NCI-H2081 (cell line): ENCODE measurements around the gene STAC3.
"Not testable (repeated sequence)": the region's sequence is repeated elsewhere in the genome, so short reads cannot be mapped to it uniquely, and the experiment has no call there.

Experiments used
- DNase-seq, 2 experiments: peaks; one replicate each; lab custom pipeline; 2025; lab: John Stamatoyannopoulos, UW

The STAC3 gene

DNA sequence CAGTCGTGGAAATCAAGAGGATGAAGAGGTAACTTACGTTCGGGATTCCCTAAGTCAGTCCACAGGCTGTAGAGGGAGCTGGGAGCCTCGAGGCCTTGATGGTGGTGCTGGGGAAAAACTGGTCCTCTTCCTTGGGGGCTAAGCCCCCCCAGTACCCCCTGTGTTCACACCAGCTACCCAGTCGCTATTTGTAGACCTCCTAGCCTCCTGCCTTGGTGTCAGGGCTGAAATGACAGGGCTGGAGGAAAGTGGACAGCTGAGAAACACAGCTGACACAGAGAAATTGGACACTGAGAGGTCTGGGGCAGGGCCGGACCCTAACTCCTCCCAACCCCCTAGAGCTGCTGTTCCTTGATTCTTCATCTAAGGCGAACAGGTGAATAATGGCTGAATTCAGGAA is at the start of gene STAC3:
Gene STAC3, minus strand, starts transcription at position 232 of the 400 bp plus-strand sequence. CDS start 1,551 bp downstream, outside the sequence.
- no peak for DNase-seq

DNA sequence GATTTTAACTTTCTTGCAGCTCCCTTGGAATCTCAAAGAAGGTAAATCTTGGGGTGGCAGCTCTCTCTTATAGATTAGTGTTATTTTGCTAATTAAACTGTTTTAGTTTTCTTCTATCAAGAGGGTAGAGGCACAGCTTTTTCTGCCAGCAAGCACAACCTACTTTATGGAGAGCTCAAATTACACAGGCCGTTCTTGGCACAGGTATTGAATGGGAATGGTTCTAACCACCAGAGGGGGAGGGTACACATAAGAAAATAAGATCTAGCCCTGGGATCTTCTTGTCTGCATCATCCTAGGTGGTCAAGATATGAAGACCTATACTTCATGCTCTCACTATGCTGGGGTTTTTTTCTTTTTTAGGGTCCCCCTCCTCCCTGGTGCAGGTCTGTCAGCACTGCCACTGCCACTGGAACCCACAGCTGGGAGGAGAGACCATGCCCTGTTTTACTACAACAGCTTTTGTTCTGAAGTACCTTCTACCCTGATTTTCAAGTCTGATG is 48.6 kb upstream of the STAC3 start:
- DNase-seq = peak in 1 of 2 experiments; percentile 10

DNA sequence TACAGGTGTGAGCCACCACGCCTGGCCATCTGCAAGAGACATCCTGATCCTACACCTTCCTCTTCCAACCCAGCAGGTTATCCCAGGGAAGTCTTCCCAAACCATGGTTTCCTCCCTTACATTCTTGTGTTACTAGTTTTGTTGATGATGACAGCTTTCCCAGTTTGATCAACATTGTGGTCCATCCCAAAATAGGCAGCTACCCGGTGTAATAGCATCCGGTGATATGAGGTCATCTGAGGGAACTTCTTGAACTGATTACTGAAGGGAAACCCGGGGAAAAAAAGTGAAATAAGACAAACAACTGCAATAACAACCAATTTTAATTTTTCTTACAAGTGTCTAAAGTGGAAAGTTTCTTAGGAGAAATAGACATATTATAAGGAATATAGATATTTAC is 45.3 kb upstream of the STAC3 start:
- DNase-seq = no peak

DNA sequence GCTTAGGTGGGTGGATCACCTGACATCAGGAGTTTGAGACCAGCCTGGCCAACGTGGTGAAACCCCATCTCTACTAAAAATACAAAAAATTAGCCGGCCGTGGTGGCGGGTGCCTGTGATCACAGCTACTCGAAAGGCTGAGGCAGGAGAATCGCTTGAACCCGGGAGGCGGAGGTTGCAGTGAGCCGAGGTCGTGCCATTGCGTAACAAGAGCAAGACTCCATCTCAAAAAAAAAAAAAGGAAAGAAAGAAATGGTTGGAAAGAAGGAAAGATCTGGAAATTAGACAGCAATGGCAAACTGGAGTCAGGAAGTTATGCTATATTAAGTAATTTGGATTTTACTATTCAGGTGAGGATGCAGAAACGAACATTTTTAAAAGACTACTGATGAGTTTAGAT is 31.1 kb upstream of the STAC3 start:
- DNase-seq = not testable (repeated sequence)

DNA sequence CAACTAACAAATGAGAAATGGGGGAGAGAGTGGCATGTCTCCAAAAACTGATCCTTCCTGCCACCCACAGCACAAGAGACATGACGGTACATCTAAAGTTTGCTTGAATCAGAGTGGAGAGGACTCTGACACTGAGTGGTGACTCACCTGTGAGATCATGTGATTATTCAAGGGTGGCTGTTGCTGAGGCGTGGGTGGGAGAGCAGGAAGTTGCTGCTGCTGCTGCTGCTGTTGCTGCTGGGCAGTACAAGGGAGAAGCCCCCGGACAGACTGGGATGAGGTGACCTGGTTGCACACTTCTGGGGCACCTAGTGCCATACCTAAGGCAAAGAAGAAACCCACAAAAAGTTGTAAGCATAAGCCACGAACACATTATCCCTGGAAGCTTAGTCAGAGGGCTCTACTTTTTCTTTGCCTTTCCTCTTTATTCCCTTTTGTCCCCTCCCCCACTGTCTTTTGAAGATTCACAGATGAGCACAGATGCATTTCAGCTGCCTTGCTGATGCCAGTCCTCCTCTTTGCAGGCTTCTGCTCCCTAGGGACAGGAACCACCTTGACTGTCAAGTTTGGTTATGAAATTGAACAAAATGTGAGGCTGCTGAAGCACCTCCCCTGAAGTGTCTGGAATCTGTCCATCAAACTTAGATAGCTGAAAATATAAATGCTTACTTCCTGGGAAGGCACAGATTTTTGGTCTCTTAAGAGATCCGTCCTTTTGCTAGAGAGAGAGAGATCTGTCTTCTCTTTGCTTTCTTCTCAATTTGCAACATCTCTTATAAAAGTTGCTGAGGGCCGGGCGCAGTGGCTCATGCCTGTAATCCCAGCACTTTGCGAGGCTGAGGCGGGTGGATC is 29.4 kb upstream of the STAC3 start:
- DNase-seq = no peak

DNA sequence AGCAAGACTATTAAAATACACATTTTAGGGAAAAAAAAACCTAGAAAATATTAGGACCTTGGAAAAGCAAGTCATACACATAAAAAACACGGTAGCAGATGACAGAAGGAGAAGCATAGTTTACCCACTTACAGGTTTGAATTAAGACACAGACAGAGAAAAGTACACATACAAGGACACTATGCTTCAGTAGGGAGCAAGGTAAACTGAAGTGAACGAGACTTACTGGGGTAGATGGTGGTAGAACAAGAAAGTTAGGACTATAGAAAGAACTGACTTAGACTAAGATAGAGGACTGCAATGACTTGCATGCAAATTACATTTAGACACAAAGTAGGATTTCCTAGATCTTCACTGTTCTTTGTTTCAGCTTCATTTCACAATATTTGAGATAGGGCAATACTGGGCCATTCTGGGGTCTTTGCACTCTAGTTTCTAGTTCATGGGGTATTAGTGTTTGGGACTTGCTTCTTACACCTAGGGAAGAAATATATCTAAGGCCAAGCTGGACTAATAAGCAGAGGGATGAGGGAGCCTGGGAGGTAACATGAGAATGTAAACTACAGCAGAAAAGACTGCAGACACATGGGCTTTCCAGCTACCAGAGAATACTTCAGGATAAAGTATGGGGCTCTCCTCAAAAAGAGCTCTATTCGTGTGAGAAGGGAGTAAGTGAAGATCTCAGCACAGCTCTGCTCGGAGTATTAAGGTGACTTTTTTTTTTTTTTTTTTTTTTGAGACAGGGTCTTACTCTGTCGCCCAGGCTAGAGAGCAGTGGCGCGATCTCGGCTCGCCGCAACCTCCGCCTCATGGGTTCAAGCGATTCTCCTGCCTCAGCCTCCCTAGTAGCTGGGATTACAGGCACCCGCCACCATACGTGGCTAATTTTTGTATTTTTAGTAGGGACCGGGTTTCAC is 27.7 kb upstream of the STAC3 start:
- DNase-seq = no peak

DNA sequence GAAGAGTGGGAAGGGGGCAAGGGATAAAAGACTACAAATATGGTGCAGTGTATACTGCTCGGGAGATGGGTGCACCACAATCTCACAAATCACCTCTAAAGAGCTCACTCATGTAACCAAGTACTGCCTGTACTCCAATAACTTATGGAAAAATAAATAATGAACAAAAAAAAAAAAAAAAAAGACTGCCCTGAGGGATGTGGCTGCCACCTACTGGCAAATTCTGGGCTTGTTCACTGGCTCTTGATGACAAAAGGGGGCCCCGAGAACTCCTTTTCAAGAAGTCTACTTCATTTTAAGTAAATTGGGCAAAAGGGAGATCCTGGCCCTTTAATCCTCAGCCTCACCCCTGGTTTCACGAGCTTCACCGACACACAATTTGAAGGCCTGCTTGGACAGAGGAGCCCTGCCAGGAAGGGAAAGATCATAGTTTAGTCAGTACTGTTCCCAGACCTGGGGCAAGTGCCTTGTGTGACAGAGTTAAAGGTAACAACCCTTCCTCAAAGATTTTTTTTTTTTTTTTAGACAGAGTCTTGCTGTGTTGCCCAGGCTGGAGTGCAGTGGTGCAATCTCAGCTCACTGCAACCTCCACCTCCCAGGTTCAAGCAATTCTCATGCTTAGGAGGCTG is 26.1 kb upstream of the STAC3 start:
- no peak for DNase-seq

DNA sequence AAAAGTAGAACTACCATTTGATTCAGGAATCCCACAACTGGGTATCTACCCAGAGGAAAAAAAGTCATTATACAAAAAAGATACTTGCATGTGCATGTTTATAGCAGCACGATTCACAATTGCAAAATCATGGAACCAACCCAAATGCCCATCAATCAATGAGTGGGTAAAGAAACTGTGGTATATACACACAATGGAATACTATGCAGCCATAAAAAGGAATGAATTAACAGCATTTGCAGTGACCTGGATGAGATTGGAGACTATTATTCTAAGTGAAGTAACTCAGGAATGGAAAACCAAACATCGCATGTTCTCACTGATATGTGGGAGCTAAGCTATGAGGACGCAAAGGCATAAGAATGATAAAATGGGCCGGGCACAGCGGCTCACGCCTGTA is 25.2 kb upstream of the STAC3 start:
- not testable (repeated sequence) for DNase-seq

DNA sequence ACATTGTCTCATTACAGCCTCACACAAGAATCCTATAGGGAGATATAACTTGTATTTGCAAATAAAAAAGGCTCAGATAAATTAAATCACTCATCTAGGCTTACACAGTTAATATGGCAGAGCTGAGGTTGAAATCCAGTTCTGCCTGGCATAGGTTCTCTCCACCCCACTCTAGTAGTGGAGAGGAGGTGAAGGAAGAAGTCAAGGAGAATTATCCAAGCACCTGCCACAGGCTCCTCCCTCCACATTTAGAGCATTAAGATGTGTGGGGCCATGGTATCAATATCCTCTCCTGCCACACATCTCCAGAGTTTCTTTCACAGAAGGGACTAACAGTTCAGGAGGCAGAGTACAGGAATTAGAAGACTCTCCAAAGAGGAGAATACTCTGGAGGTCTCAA is 22.5 kb upstream of the STAC3 start:
- no peak for DNase-seq

DNA sequence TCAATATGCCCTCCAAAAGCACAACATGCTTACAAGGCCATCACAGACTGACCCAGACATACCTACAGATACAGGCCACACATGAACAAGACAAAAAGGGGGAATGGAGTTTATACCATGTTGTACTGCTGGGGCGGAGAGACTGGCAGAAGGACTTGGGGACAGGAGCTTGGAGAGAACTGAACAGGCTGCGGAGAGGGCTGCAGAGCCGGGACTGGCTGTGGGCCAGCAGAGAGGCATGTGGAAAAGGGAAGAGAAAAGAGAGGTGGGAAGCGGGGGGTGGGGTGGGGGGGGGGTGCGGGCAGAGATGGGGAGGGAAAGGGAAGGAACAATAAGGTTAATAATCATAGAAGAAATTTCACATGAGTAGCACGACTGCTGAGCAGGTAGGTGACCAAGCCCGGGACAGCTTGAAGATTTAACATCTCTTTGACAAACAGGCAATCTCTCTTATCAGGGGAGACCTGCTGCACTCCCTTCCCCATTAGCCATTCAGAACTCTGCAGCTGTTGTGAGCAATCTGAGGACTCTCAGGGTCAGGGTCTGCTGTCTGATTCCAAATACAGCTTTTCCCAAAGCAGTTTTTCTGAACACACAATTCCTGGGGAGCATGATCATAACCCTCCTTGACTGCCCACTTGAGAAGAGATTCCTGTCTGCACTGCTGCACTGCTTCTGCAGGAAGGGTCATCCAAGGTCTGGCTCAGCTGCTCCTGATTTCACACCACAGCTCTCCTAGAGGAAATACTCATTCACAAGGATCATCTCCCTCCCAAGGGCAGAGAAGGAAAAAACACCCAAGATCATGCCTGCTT is 21.6 kb upstream of the STAC3 start:
- no peak for DNase-seq

DNA sequence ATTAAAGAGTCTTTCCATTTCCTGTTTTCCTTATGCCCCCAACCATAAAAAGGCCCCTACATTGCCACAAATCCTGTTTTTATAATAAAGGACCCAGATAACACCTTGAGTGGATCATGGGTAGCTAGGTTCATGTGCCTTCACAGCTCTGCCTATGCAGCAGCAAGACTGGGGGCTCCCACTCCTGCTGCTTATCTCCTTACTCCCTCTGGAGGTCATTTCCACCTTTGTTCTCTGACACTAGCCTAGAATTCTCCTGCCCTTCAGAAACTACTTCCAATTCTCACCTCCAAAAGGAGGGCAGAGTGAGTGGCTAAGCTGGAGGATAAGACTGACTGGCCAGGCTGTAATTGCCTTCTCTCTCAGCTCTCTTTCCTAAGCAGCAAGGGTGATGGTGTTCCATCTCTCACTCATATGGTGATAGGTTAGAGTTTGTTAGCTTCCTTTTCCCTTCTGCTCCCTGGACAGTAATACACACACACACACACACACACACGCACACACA is 20.0 kb upstream of the STAC3 start:
- no peak for DNase-seq

DNA sequence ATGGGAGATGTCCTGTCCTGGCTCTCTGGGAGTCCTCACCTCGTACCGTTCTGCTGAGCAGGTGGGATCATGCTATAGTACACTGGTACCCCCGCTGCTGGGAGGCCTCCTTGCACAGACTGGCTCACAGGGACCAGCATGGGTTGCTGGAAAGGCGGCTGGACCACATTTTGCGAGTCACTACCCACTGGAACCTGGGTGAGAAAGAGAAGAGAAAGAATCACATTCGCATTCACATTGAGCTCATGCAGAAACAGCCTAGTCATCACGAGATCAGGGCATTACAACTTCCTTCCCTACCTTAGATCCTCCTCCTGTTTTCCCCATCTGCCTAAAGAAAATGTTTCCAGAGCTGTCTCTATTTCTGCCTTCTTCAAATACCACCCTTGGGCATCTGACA is 17.3 kb upstream of the STAC3 start:
- no peak for DNase-seq

DNA sequence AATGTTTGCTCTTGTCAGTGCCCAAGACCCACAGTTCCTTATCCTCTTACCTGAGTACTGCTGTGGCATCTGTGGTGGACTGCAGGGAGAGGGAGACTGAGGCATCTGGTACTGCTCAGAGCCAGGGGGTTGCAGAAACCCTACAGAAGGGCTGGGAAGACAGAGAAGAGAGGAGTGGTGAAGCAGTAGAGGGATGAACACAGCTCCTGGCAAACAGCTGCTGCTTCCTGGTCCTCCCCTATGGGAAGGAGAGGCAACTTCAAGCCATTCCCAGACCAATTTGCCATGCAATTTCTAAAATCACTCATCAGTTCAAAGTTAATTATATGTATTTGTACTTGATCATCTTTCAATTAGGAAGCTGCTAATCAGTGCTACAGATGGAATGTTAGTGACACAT is 15.7 kb upstream of the STAC3 start:
- DNase-seq = no peak

DNA sequence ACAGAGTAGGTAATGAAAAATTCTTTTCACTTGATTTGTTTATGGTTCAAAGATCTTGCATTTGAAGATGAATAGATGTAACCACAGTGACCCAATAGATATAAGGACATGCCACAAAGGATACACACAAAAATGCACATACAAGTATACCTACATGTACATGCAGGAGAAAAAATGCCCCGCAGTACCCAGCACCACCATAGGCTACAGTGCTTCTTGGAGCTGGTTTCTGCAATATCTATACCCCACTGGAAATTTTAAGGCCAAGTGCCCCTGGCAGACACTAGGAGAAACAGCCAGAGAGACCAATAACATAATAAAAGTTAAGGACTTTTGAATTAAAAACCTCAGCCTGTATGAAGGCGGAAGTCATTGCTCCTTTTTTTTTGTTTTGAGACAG is 12.1 kb upstream of the STAC3 start:
- DNase-seq = no peak

DNA sequence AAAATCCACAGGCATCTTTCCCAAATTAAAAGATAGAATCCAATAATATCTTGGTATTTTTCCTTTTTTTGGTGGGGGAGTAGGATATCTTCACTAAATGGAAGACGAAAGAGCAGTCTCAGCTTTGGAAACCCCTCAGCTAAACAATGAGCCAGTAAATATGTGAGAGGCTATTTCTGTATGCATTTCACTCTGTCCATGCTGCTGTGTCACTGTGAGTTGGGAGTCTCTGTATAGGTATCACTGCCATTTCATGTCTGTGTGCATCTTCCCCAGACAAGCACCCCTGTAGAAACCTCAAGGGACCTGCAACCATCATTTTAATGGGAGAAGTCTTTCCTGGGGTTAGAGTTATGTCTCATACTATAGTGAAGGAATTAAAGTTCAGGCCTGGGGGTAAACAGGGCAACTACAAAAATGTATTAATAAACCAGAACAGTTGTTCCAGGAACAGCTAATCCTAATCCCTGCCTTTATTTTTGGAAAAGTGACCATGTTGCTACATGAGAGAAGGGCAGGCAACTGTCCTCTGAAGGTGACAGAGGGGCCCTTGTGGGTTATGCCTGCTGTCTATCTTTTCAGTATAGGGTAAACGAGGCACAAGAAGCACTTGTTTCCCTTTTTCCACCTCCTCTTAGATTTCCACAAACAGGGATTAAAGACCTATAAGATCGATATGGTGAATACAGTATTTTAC is 11.3 kb upstream of the STAC3 start:
- no peak for DNase-seq

DNA sequence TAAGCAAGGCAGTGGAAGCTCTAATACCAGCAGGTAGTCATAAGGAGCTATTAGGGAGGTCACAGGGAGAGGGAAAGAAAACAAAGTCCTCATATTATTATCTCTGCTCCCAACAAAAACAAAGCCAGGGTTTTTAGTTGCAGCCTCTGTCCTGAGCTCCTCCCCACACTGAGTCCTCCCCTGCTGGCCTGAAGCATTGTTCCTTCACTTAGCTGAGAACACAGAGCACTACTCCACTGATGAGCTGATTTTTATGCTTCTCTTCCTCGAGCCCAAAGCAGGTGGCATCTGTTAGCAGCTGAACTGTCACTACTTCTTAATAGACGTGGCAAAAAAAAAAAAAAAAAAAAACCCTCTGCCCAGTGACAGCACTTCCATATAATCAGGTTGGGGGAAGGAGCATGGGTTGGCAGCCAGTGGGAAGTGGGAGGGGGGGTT is 10.5 kb upstream of the STAC3 start:
- DNase-seq = peak; percentile 49 to 71

DNA sequence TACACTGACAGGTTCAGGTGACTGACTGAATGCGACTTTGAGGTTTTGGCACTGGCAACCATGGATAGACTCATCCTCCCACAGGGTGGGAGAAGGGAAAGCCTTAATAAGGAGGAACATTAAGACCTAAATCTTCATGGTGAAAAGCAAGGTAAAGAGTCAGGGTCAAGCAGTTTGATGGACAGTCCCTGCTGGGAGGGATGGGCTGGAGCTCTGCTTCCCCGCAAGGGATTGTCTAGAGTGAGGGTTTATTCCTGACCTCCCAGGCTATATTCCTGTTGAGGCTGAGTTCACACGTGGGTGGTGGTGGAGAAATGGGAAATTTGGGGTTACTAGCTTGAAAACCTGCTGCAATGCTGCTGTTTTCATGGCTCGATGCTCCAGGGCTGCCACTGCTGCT is 9.4 kb upstream of the STAC3 start:
- DNase-seq = no peak

DNA sequence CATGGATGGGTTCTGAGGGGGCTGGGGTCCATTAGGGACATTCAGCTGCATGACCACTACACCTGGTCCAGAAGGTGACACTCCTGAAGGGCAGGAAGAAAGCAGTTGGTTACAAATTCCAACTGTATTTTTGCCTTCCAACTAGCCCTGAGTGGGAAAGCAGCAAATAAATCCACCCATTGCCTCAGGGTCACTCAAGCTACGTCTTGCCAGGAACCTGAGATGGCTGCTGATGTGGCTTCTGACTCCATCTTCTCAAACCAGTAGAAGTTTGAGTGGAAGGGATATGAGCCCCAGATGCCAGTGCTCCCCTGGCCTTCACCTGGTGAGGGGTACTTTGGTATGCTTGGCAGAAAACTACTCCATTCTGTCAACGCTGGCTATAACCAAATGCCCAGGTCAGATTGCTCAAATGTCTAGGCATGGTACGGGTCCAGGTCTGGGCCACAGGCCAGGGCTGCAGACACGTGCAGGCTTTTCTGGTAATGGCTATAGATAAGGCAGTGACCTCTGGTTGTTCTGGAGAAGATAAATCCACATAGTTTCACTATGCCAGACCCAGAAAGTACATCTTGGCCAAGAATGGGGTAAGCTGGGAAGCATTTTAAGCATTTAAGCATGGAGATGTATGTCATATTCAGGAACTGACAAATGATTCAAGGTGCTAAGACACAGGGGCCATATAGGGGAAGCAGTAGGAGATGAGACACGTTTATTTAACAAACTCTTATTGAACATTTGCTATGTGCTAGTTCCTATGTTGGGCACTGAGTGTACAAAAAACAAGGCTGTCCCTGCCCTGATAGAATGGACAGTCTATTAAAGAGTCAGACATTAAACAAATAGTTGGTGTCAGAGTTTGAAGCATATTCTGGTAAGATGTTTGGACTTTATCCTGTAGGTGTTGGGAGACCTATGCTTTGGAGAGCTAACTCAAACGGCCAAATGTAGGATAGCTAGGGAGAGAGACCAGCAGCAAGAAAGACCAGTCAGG is 8.3 kb upstream of the STAC3 start:
- no peak for DNase-seq

DNA sequence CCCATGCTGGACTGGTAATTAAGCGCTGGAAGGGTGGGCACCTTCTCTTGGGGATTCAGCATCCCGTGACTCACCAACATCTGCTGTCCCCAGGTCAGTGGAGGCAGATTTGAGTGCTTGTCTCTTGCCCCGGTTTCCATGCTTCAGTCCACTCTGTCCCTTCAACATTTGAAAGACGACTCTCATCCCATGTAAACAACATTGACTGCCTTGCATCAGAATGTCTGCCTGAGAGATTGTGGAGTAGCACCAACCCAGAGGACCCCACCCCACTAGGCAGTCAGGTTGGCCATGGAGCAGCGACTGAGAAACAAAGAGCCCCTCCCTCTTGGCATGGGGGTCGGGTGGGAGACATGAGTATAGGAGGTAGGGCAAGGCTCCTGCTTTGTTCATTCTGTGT is 4.9 kb upstream of the STAC3 start:
- no peak for DNase-seq
